GM18507 (cell line): ENCODE results near the gene SLC19A1.

Source experiments
- DNase-seq: peaks from one replicate; pipeline ENCODE4 v3.0.0; 2011; ENCODE audit warnings: low read depth; ENCODE audit not compliant: insufficient read length; ENCODE audit errors: extremely low spot score
- FAIRE-seq: peaks from 2 replicates; lab custom pipeline; 2011; peaks lifted over from hg19 to GRCh38; lab: Jason Lieb, UNC

The SLC19A1 gene

GRCh38 chr21:45486443-45487160 lies 55.6 kb downstream of the SLC19A1 start:
- FAIRE-seq (no peak), DNase-seq (no peak)

GRCh38 chr21:45485686-45486442 lies 56.4 kb downstream of the SLC19A1 start:
- no peak for FAIRE-seq
- no peak for DNase-seq

- FAIRE-seq (no peak), DNase-seq (no peak)
Measured at GRCh38 chr21:45484318-45484717, 57.9 kb downstream of the SLC19A1 start.

- FAIRE-seq: no peak
- DNase-seq: peak; percentile 26
Measured at GRCh38 chr21:45482899-45483821, 59.1 kb downstream of the SLC19A1 start.

GRCh38 chr21:45481977-45482898 lies 60.0 kb downstream of the SLC19A1 start:
- FAIRE-seq: no peak
- DNase-seq: no peak

- FAIRE-seq (no peak), DNase-seq (no peak)
Measured at GRCh38 chr21:45481566-45481965, 60.7 kb downstream of the SLC19A1 start.

- DNase-seq (no peak), FAIRE-seq (no peak)
Measured at GRCh38 chr21:45480701-45481500, 61.3 kb downstream of the SLC19A1 start.

GRCh38 chr21:45479691-45480675 lies 62.3 kb downstream of the SLC19A1 start:
- DNase-seq (no peak), FAIRE-seq (no peak)

GRCh38 chr21:45478816-45479669 lies 63.2 kb downstream of the SLC19A1 start:
- DNase-seq (no peak), FAIRE-seq (no peak)

- peak; percentile 79 for FAIRE-seq
- peak; percentile 67 for DNase-seq
Measured at GRCh38 chr21:45478115-45478801, 64.0 kb downstream of the SLC19A1 start.

- DNase-seq: no peak
- no peak for FAIRE-seq
Measured at GRCh38 chr21:45477176-45478114, 64.8 kb downstream of the SLC19A1 start.

GRCh38 chr21:45476582-45476981 lies 65.7 kb downstream of the SLC19A1 start:
- FAIRE-seq (no peak), DNase-seq (no peak)

- no peak for FAIRE-seq
- DNase-seq: no peak
Measured at GRCh38 chr21:45475797-45476570, 66.3 kb downstream of the SLC19A1 start.
